Thymus (tissue), 11 donors: ENCODE results near the gene RDM1. TPM values are rescaled to one million over a fixed set of nuclear protein-coding genes. Genes with fewer than 3 reads are reported as not detected.

Experiments used
- DNase-seq, 9 donors: peaks; one replicate each; pipeline ENCODE4 v3.0.0-alpha.2; 2013; ENCODE audit warnings: low spot score in 9 of 9, low read depth in 6 of 9, missing footprints in 1 of 9
- H3K27ac ChIP-seq, 2 donors: one replicate each; pipeline ENCODE4 v1.5.1; 2013; ENCODE audit warnings: control low read depth in 1 of 2, low read depth in 1 of 2, low read length in 1 of 2, mild to moderate bottlenecking in 1 of 2, moderate library complexity in 1 of 2
- H3K27me3 ChIP-seq, 2 donors: one replicate each; pipeline ENCODE4 v1.5.1; 2013; ENCODE audit warnings: low read length in 1 of 2; ENCODE audit not compliant: control insufficient read depth in 2 of 2, insufficient read depth in 1 of 2
- H3K36me3 ChIP-seq, 2 donors: one replicate each; pipeline ENCODE4 v1.5.1; 2013; ENCODE audit warnings: low read length in 1 of 2, mild to moderate bottlenecking in 1 of 2, moderate library complexity in 1 of 2; ENCODE audit not compliant: control insufficient read depth in 2 of 2, insufficient read depth in 2 of 2
- H3K4me1 ChIP-seq, 2 donors: one replicate each; pipeline ENCODE4 v1.5.1; 2013; ENCODE audit warnings: low read length in 2 of 2; ENCODE audit not compliant: control insufficient read depth in 2 of 2, insufficient read depth in 2 of 2
- H3K4me3 ChIP-seq, 2 donors: one replicate each; pipeline ENCODE4 v1.5.1; 2013; ENCODE audit warnings: low read length in 2 of 2, control low read depth in 1 of 2, mild to moderate bottlenecking in 1 of 2
- H3K9me3 ChIP-seq, 2 donors: one replicate each; pipeline ENCODE4 v1.5.1; 2013; ENCODE audit warnings: low read length in 1 of 2, mild to moderate bottlenecking in 1 of 2; ENCODE audit not compliant: control insufficient read depth in 2 of 2, insufficient read depth in 1 of 2
- WGBS: extraction: QIAGEN DNeasy Blood & Tissue Kit; methylation state at CpG from one replicate; pipeline ENCODE4 v1.1.7; 2013; 5-methylcytosine and 5-hydroxymethylcytosine counted together
- polyA plus RNA-seq: library from polyadenylated mRNA; stranded (reverse); fragments of 200-250 nt; gene quantifications from one replicate; pipeline ENCODE4 v1.2.3, GENCODE V29; 2013
- total RNA-seq: library from RNA; stranded (reverse); fragments of 120-200 nt; gene quantifications from one replicate; pipeline ENCODE4 v1.2.4, GENCODE V29; 2013
- donor health status: healthy.

RDM1 gene
- total and polyA plus RNA-seq, 2 donors, result 1.1 to 5.7 TPM

DNA sequence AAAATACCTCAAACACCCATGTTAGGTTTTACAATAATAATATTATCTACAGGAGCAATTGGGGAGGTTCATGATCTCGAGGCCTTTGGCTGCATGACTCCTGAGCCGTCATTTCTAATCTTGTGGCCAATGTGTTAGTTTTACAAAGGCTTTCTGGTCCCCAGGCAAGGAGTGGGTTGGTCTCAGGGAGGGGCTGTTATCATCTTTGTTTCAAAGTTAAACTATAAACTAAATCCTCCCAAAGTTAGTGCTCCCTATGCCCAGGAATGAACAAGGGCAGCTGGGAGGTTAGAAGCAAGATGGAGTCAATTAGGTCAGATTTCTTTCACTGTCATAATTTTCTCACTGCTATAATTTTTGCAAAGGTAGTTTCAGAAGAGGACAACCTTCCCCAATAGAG is 41.3 kb downstream of the RDM1 start:
- H3K27ac ChIP-seq, result peak overlapping the region in 1 of 2 donors; percentile 93
- no peaks in the 10 kb centered on the region for H3K9me3 ChIP-seq
- no peaks in the 10 kb centered on the region for H3K27me3 ChIP-seq
- WGBS, result 92% methylated on average over 2 of the region's 2 CpGs
- DNase-seq, result no peak
- peaks cover 13 to 38% of the 10 kb centered on the region in 2 donors for H3K4me1 ChIP-seq
- H3K36me3 ChIP-seq, result no peaks in the 10 kb centered on the region
- no peak overlapping the region for H3K4me3 ChIP-seq

- Histone ChIP-seq H3K27ac (peak within 1 kb of the TSS in 1 of 2 donors; percentile 55), H3K4me1 (peaks cover 9 to 20% of the 10 kb centered on the region in 2 donors), H3K27me3 (no peaks in the 10 kb centered on the region), H3K4me3 (no peak within 1 kb of the TSS), H3K36me3 (no peaks in the 10 kb centered on the region), H3K9me3 (no peaks in the 10 kb centered on the region)
- WGBS, result 87% methylated on average over 11 of the region's 11 CpGs
- DNase-seq, result no peak
These were observed 50.6 kb downstream of the RDM1 start, which contains the start of gene CCL5 for GRCh38 chr17:35879773-35880654. Gene CCL5 (minus strand): TSS chr17:35880360.

GRCh38 chr17:35878361-35878760 is 52.2 kb downstream of the RDM1 start:
- no peaks in the 10 kb centered on the region for H3K27me3 ChIP-seq
- WGBS, result 87% methylated on average over 4 of the region's 4 CpGs
- peaks cover 9 to 20% of the 10 kb centered on the region in 2 donors for H3K4me1 ChIP-seq
- no peaks in the 10 kb centered on the region for H3K9me3 ChIP-seq
- H3K4me3 ChIP-seq, result no peak overlapping the region
- H3K36me3 ChIP-seq, result no peaks in the 10 kb centered on the region
- DNase-seq, result no peak
- no peak overlapping the region for H3K27ac ChIP-seq

DNA sequence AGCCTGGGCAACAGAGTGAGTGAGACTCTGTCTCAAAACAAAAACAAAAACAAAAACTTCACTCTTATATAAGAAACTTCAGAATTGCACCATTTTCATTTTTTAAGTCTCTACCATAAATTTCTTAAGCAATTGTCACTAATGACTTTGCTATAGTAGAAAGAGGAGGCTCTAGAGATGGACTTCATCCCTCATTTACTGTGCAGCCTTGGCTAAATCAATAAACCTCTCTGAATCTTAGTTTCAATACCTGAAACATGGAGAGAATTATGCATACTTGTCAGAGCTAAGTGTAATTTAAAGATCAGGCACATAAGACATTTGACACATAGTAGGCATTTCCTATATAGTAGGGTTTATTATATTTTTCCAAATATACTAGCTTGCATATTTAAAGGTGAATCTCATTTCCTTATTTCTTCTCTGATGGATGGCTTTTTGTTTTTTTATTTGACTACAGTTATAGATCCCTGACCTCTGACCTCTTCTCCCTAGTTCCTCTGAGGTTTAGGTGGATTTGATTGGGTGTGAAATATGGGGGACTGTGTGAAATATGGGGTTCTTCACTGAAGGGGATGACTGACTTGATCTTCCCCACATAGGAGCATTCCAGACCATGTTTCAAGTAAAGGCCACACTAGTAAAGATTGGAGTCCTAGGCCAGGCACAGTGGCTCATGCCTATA is 53.1 kb downstream of the RDM1 start:
- no peaks in the 10 kb centered on the region for H3K27me3 ChIP-seq
- peaks cover 9 to 20% of the 10 kb centered on the region in 2 donors for H3K4me1 ChIP-seq
- H3K27ac ChIP-seq, result no peak overlapping the region
- DNase-seq, result no peak
- H3K36me3 ChIP-seq, result no peaks in the 10 kb centered on the region
- no peak overlapping the region for H3K4me3 ChIP-seq
- H3K9me3 ChIP-seq, result no peaks in the 10 kb centered on the region

- WGBS, result 91% methylated on average over 3 of the region's 3 CpGs
These were observed 54.0 kb downstream of the RDM1 start for GRCh38 chr17:35876534-35876933.

GRCh38 chr17:35875800-35876139 is 54.8 kb downstream of the RDM1 start:
- no peak for DNase-seq
- Histone ChIP-seq H3K4me1 (peaks cover 9 to 25% of the 10 kb centered on the region in 2 donors), H3K9me3 (peaks cover 0 to 4% of the 10 kb centered on the region in 2 donors), H3K36me3 (no peaks in the 10 kb centered on the region), H3K27me3 (no peaks in the 10 kb centered on the region), H3K4me3 (no peak overlapping the region), H3K27ac (no peak overlapping the region)
- WGBS, result 67% methylated on average over 3 of the region's 3 CpGs

More at GRCh38 chr17:35876534-35876933, 54.0 kb downstream of the RDM1 start:
- peaks cover 9 to 21% of the 10 kb centered on the region in 2 donors for H3K4me1 ChIP-seq
- no peak overlapping the region for H3K27ac ChIP-seq
- H3K9me3 ChIP-seq, result peaks cover 0 to under 1% of the 10 kb centered on the region in 2 donors
- no peak overlapping the region for H3K4me3 ChIP-seq
- DNase-seq, result no peak
- no peaks in the 10 kb centered on the region for H3K36me3 ChIP-seq
- no peaks in the 10 kb centered on the region for H3K27me3 ChIP-seq

- Histone ChIP-seq H3K4me1 (peaks cover 9 to 25% of the 10 kb centered on the region in 2 donors), H3K27me3 (no peaks in the 10 kb centered on the region), H3K4me3 (no peak overlapping the region), H3K27ac (peak overlapping the region; percentile 3 to 26), H3K36me3 (no peaks in the 10 kb centered on the region), H3K9me3 (peaks cover 0 to 4% of the 10 kb centered on the region in 2 donors)
- 52% methylated on average over 5 of the region's 5 CpGs for WGBS
- DNase-seq, result peak in 1 of 9 donors; percentile 36
These were observed 55.3 kb downstream of the RDM1 start for GRCh38 chr17:35875072-35875799.

DNA sequence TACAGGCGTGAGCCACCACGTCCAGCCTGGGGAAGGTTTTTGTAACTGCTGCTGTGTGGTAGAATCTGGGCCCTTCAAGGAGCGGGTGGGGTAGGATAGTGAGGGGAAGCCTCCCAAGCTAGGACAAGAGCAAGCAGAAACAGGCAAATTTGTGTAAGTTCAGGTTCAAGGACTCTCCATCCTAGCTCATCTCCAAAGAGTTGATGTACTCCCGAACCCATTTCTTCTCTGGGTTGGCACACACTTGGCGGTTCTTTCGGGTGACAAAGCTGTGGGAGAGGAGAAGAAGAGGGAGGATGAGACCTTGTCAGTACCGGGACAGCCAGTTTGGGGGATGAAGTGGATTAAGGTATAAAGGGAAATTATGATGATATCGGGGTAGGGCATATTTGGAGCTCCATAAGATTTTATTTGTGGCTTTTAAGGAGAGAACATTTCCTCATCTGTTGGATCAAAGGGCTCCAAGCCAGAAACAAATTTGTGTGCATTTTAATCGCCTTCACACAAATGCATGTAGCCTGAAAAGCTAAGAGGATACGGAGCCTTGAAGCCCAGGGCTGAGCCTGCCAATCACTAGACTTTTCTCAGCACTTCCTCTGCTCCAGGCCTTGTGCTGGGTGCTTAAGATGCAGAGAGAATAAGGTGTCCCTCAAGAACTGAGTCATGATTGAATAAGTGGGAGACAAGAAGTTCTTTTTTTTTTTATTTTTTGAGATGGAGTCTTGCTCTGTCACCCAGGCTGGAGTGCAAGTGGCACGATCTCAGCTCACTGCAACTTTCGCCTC is 58.2 kb downstream of the RDM1 start:
- DNase-seq, result no peak
- Histone ChIP-seq H3K36me3 (no peaks in the 10 kb centered on the region), H3K27me3 (no peaks in the 10 kb centered on the region), H3K27ac (no peak overlapping the region), H3K4me1 (peaks cover 9 to 20% of the 10 kb centered on the region in 2 donors), H3K9me3 (peaks cover 0 to 4% of the 10 kb centered on the region in 2 donors), H3K4me3 (no peak overlapping the region)
- WGBS, result 98% methylated on average over 12 of the region's 12 CpGs
